HUES64 (cell line): ENCODE data around the gene AP5S1.
"Not testable (repeated sequence)": the region's sequence is repeated elsewhere in the genome, so short reads cannot be mapped to it uniquely, and the experiment has no call there.

Experiments
- H3K27ac ChIP-seq: 2 replicates; pipeline ENCODE4 v1.7.0; 2013; ENCODE audit warnings: low read depth, low read length, inconsistent platforms
- H3K27me3 ChIP-seq: 2 replicates; pipeline ENCODE4 v1.6.1; 2013; ENCODE audit warnings: mild to moderate bottlenecking, low read length; ENCODE audit not compliant: insufficient read depth
- H3K36me3 ChIP-seq: 2 replicates; pipeline ENCODE4 v1.6.1; 2013; ENCODE audit warnings: mild to moderate bottlenecking, low read length; ENCODE audit not compliant: insufficient read depth
- H3K4me1 ChIP-seq: 2 replicates; pipeline ENCODE4 v1.6.1; 2013; ENCODE audit warnings: mild to moderate bottlenecking, low read length, moderate library complexity; ENCODE audit not compliant: insufficient read depth
- H3K4me3 ChIP-seq: 2 replicates; pipeline ENCODE4 v1.5.1; 2013; ENCODE audit warnings: mild to moderate bottlenecking, low read length, moderate library complexity
- H3K9ac ChIP-seq: 2 replicates; pipeline ENCODE4 v1.6.1; 2013; ENCODE audit warnings: mild to moderate bottlenecking, low read depth, low read length
- H3K9me3 ChIP-seq: 2 replicates; pipeline ENCODE4 v1.6.1; 2013; ENCODE audit warnings: low read depth, low read length; ENCODE audit not compliant: insufficient read depth
- WGBS: fragments of 150-250, 120-280 bp; methylation state at CpG from one replicate; pipeline ENCODE4 v1.1.7; 2013; ENCODE audit warnings: missing lambda C conversion rate; 5-methylcytosine and 5-hydroxymethylcytosine counted together

The AP5S1 gene

DNA sequence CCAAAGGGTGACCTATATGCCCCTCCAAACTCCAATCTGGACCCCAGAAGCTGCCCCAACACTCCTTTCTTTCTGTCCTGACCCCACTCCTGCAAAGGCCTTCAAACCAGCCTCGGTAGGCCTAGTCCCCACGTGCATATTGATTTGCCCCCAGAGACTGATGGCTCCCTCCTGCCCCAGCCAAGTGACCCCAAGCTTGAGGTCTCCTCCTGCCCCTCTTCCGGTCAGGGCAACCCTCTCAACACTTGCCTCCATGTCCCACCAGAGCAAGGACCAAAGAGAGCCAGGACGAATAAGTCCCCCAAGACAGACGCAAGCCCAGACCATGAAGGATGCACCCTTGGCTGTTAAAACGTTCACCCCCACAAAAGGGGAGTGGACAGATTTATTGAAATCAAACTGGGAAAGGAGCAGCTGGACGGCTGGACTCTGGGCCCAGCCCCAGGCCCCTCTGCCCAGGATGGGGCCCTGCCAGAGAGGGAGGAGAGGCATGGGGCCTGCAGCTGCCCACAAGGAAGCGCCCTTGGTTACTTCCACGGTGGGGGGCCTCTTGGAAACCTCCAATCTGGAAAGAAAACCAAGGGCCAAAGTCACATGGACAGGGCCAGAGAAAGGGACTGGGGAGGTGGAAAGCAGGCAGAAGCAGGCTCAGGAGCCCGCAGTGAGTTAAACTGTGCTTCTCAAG, 36.7 kb upstream of the AP5S1 start:
- H3K4me1 ChIP-seq = peaks cover 9% of the 10 kb centered on the region; the same call in 1 of the 2 replicates
- 91% methylated on average over 10 of the region's 10 CpGs for WGBS
- no peaks in the 10 kb centered on the region for H3K9me3 ChIP-seq
- H3K36me3 ChIP-seq = peaks cover 7% of the 10 kb centered on the region; the same call in 1 of the 2 replicates
- H3K27ac ChIP-seq = no peak overlapping the region
- H3K4me3 ChIP-seq = no peak overlapping the region
- H3K9ac ChIP-seq = no peak overlapping the region
- peaks cover 37% of the 10 kb centered on the region for H3K27me3 ChIP-seq

GRCh38 chr20:3784216-3784853, 36.0 kb upstream of the AP5S1 start:
- Histone ChIP-seq H3K9me3 (no peaks in the 10 kb centered on the region), H3K27ac (no peak overlapping the region), H3K9ac (no peak overlapping the region), H3K4me1 (peaks cover 9% of the 10 kb centered on the region; the same call in 1 of the 2 replicates), H3K4me3 (no peak overlapping the region), H3K36me3 (peaks cover 7% of the 10 kb centered on the region; the same call in 1 of the 2 replicates), H3K27me3 (peaks cover 31% of the 10 kb centered on the region)
- 96% methylated on average over 17 of the region's 17 CpGs for WGBS

DNA sequence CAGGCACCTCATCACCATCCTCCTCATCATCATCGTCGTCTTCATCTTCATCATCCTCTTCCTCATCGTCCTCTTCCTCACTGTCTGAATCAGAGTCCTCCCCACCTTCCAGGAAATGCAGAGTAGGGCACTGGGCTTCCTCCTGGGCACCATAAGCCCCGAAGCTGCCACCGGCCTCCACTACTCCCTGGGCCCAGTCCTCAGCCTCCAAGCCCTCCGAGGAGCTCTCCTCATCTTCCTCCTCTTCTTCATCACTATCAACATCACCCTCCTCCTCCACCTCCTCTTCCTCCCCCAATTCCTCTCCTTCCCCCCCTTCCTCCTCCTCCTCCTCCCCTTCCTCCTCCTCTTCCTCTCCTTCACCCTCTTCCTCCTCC, 35.5 kb upstream of the AP5S1 start:
- no peak overlapping the region for H3K27ac ChIP-seq

GRCh38 chr20:3785240-3786125, 34.9 kb upstream of the AP5S1 start:
- Histone ChIP-seq H3K9me3 (no peaks in the 10 kb centered on the region), H3K4me1 (peaks cover 9% of the 10 kb centered on the region; the same call in 1 of the 2 replicates), H3K27ac (no peak overlapping the region), H3K36me3 (peaks cover 7% of the 10 kb centered on the region; the same call in 1 of the 2 replicates), H3K27me3 (peaks cover 20% of the 10 kb centered on the region), H3K4me3 (peak overlapping the region; percentile 88), H3K9ac (peak overlapping the region; percentile 86)
- WGBS = 55% methylated on average over 79 of the region's 79 CpGs

More for the DNA sequence above, 35.5 kb upstream of the AP5S1 start:
- Histone ChIP-seq H3K36me3 (peaks cover 7% of the 10 kb centered on the region; the same call in 1 of the 2 replicates), H3K9me3 (no peaks in the 10 kb centered on the region), H3K9ac (no peak overlapping the region), H3K4me3 (no peak overlapping the region), H3K4me1 (peaks cover 9% of the 10 kb centered on the region; the same call in 1 of the 2 replicates), H3K27me3 (peaks cover 25% of the 10 kb centered on the region)
- WGBS = 92% methylated on average over 6 of the region's 6 CpGs

GRCh38 chr20:3786126-3786484, 34.2 kb upstream of the AP5S1 start:
- 3% methylated on average over 35 of the region's 35 CpGs for WGBS
- Histone ChIP-seq H3K9me3 (no peaks in the 10 kb centered on the region), H3K4me1 (0 out of 2 replicates have a peak, but pooled peaks cover 5% of the 10 kb centered on the region), H3K27me3 (peaks cover 17% of the 10 kb centered on the region), H3K27ac (no peak overlapping the region), H3K9ac (peak overlapping the region; percentile 86), H3K4me3 (peak overlapping the region; percentile 88), H3K36me3 (peaks cover 7% of the 10 kb centered on the region; the same call in 1 of the 2 replicates)

GRCh38 chr20:3786665-3787323, 33.6 kb upstream of the AP5S1 start, which contains the start of gene CENPB:
CENPB (minus strand) TSS chr20:3786740; CDS start chr20:3786483, 257 bp downstream.
- WGBS = 3% methylated on average over 66 of the region's 70 CpGs
- Histone ChIP-seq H3K9me3 (no peaks in the 10 kb centered on the region), H3K4me3 (peak within 1 kb of the TSS; percentile 88), H3K27ac (no peak within 1 kb of the TSS), H3K4me1 (0 out of 2 replicates have a peak, but pooled peaks cover 5% of the 10 kb centered on the region), H3K9ac (peak within 1 kb of the TSS; percentile 86), H3K36me3 (peaks cover 7% of the 10 kb centered on the region; the same call in 1 of the 2 replicates), H3K27me3 (peaks cover 17% of the 10 kb centered on the region)

- Histone ChIP-seq H3K27me3 (peaks cover 17% of the 10 kb centered on the region), H3K4me1 (0 out of 2 replicates have a peak, but pooled peaks cover 5% of the 10 kb centered on the region), H3K9ac (no peak overlapping the region), H3K4me3 (peak overlapping the region; percentile 52), H3K9me3 (no peaks in the 10 kb centered on the region), H3K27ac (no peak overlapping the region), H3K36me3 (peaks cover 7% of the 10 kb centered on the region; the same call in 1 of the 2 replicates)
- WGBS = 88% methylated on average over 4 of the region's 5 CpGs
Measured at GRCh38 chr20:3787324-3788014, 32.9 kb upstream of the AP5S1 start.

GRCh38 chr20:3788685-3789155, 31.6 kb upstream of the AP5S1 start:
- H3K9me3 ChIP-seq = no peaks in the 10 kb centered on the region
- H3K4me1 ChIP-seq = 0 out of 2 replicates have a peak, but pooled peaks cover 5% of the 10 kb centered on the region
- peaks cover 17% of the 10 kb centered on the region for H3K27me3 ChIP-seq
- peaks cover 7% of the 10 kb centered on the region; the same call in 1 of the 2 replicates for H3K36me3 ChIP-seq
- WGBS = 70% methylated on average over 4 of the region's 4 CpGs
- no peak overlapping the region for H3K9ac ChIP-seq
- no peak overlapping the region for H3K27ac ChIP-seq
- H3K4me3 ChIP-seq = no peak overlapping the region

DNA sequence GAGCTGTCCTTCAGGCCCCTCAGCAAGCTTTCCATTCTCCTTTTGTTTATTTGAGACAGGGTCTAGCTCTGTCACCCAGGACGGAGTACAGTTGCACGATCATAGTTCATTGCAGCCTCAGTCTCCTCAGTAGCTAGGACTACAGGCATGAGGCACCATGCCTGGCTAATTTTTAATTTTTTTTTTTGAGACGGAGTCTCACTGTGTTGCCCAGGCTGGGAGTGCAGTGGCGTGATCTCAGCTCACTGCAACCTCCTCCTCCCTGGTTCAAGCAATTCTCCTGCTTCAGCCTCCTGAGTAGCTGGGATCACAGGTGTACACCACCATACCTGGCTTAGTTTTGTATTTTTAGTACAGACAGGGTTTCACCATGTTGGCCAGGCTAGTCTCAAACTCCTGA, 31.1 kb upstream of the AP5S1 start:
- not testable (repeated sequence) for H3K36me3 ChIP-seq, H3K9ac ChIP-seq, H3K4me3 ChIP-seq, H3K27ac ChIP-seq, H3K9me3 ChIP-seq, H3K4me1 ChIP-seq
- WGBS = 95% methylated on average over 4 of the region's 4 CpGs
- H3K27me3 ChIP-seq = peaks cover 17% of the 10 kb centered on the region

DNA sequence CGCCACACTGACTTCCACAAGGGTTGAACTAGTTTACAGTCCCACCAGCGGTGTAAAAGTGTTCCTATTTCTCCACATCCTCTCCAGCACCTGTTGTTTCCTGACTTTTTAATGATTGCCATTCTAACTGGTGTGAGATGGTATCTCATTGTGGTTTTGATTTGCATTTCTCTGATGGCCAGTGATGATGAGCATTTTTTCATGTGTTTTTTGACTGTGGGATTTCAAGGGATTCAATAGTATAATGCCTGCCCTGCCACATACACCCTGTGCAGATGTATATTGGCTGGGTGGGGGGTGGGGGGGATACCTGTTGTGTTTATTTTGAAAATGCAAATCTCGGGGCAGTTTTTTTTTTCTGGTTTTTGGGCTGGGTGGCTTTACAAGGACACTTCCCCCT, 26.2 kb upstream of the AP5S1 start:
- WGBS = 100% methylated on average over 1 of the region's 3 CpGs
- H3K36me3 ChIP-seq, H3K27me3 ChIP-seq, H3K27ac ChIP-seq, H3K4me3 ChIP-seq, H3K9ac ChIP-seq, H3K9me3 ChIP-seq: not testable (repeated sequence)
- H3K4me1 ChIP-seq = peaks cover 23% of the 10 kb centered on the region
